H1 (cell line): Measurements from ENCODE around the gene CST8. TPM values are rescaled to one million over a fixed set of nuclear protein-coding genes. Genes with fewer than 3 reads are reported as not detected.

Source experiments
- CTCF ChIA-PET: fragments of 300-600 bp; sonication (Branson Sonifier 250); formaldehyde crosslinking; loops from one replicate; lab custom pipeline; 2021; ENCODE audit not compliant: partially characterized antibody; lab: Charles Lee
- POLR2A ChIA-PET: fragments of 300-600 bp; sonication (Branson Sonifier 250); formaldehyde crosslinking; loops from one replicate; lab custom pipeline; 2021; ENCODE audit warnings: inconsistent platforms; ENCODE audit not compliant: partially characterized antibody; lab: Charles Lee
- DNase-seq, 2 experiments: peaks; one replicate each; pipeline versions ENCODE4 v3.0.0 to v3.0.0-alpha.2; 2010 to 2022; ENCODE audit warnings: low spot score in 2 of 2, low read depth in 1 of 2, mixed read lengths in 1 of 2
- FAIRE-seq: peaks from 2 replicates; lab custom pipeline; 2011; peaks lifted over from hg19 to GRCh38; lab: Jason Lieb, UNC
- H2AFZ ChIP-seq: 2 replicates; pipeline ENCODE4 v1.8.1; 2012; ENCODE audit warnings: low read length, inconsistent platforms
- H2AK5ac ChIP-seq: 2 replicates; pipeline ENCODE4 v1.6.1; 2013; ENCODE audit warnings: low read depth, low read length
- H2BK120ac ChIP-seq: replicated peaks from 2 replicates; pipeline ENCODE3; 2013; ENCODE audit warnings: low read depth, low read length, inconsistent platforms
- H2BK12ac ChIP-seq: 2 replicates; pipeline ENCODE4 v1.6.1; 2013; ENCODE audit warnings: low read depth, low read length
- H2BK15ac ChIP-seq: 2 replicates; pipeline ENCODE4 v1.6.1; 2013; ENCODE audit warnings: low read length
- H2BK20ac ChIP-seq: 2 replicates; pipeline ENCODE4 v1.6.1; 2013; ENCODE audit warnings: low read length
- H2BK5ac ChIP-seq: 2 replicates; pipeline ENCODE4 v1.6.1; 2013; ENCODE audit warnings: low read depth, low read length
- H3K14ac ChIP-seq: 2 replicates; pipeline ENCODE4 v1.6.1; 2013; ENCODE audit warnings: inconsistent platforms; ENCODE audit not compliant: insufficient read length
- H3K18ac ChIP-seq: 2 replicates; pipeline ENCODE4 v1.6.1; 2013; ENCODE audit warnings: low read length; ENCODE audit errors: extremely low read depth
- H3K23ac ChIP-seq: 2 replicates; pipeline ENCODE4 v1.6.1; 2013; ENCODE audit warnings: inconsistent platforms; ENCODE audit not compliant: insufficient read length
- H3K23me2 ChIP-seq: 2 replicates; pipeline ENCODE4 v1.6.1; 2013; ENCODE audit warnings: low read depth, low read length
- H3K27ac ChIP-seq: 2 replicates; pipeline ENCODE4 v1.6.1; 2011; ENCODE audit warnings: low read depth, low read length, inconsistent platforms
- H3K27me3 ChIP-seq, 4 experiments: replicated peaks in 1 of 4; 1 replicate in 1 of 4; 2 replicates in 3 of 4; pipeline versions ENCODE4 v1.6.1 to v1.8.1; 2011 to 2013; ENCODE audit warnings: low read length in 3 of 4, mild to moderate bottlenecking in 3 of 4, inconsistent platforms in 2 of 4, mixed read lengths in 2 of 4, moderate library complexity in 1 of 4; ENCODE audit not compliant: control insufficient read depth in 3 of 4, insufficient read depth in 3 of 4; ENCODE audit errors: extremely low read depth in 1 of 4
- H3K36me3 ChIP-seq, 4 experiments: 2 replicates each; pipeline versions ENCODE4 v1.6.1 to v1.8.1; 2011 to 2013; ENCODE audit warnings: mild to moderate bottlenecking in 4 of 4, low read length in 3 of 4, moderate library complexity in 2 of 4, control low read depth in 1 of 4, inconsistent platforms in 1 of 4; ENCODE audit not compliant: insufficient read depth in 4 of 4, control insufficient read depth in 2 of 4
- H3K4ac ChIP-seq: replicated peaks from 2 replicates; pipeline ENCODE3; 2013; ENCODE audit warnings: low read length, low read depth, mixed read lengths, inconsistent platforms; ENCODE audit not compliant: insufficient read length
- H3K4me1 ChIP-seq, 4 experiments: replicated peaks in 1 of 4; 1 replicate in 1 of 4; 2 replicates in 3 of 4; pipeline versions ENCODE4 v1.6.1 to v1.8.1; 2011 to 2013; ENCODE audit warnings: low read length in 3 of 4, inconsistent platforms in 2 of 4, mixed read lengths in 1 of 4; ENCODE audit not compliant: insufficient read depth in 4 of 4, control insufficient read depth in 3 of 4
- H3K4me2 ChIP-seq, 2 experiments: 2 replicates each; pipeline versions ENCODE4 v1.6.1 to v1.8.1; 2011 to 2013; ENCODE audit warnings: low read depth in 2 of 2, low read length in 2 of 2, control low read depth in 1 of 2, inconsistent platforms in 1 of 2, mild to moderate bottlenecking in 1 of 2; ENCODE audit not compliant: insufficient read depth in 1 of 2
- H3K4me3 ChIP-seq, 4 experiments: fragments of 200-600, 300-600 bp in 1 of 4; sonication (generic), shearing (Covaris generic), sonication (Bioruptor Twin) in 1 of 4; 2 replicates each; pipeline versions ENCODE4 v1.5.1 to v1.8.1; 2011 to 2016; ENCODE audit warnings: low read length in 4 of 4, low read depth in 3 of 4, control low read depth in 2 of 4, inconsistent platforms in 2 of 4, mild to moderate bottlenecking in 2 of 4, mixed read lengths in 1 of 4, moderate library complexity in 1 of 4; ENCODE audit not compliant: insufficient read depth in 2 of 4; ENCODE audit errors: extremely low read depth in 1 of 4
- H3K56ac ChIP-seq: replicated peaks from 2 replicates; pipeline ENCODE3; 2013; ENCODE audit warnings: low read depth, mild to moderate bottlenecking, mixed read lengths, low read length, inconsistent platforms; ENCODE audit not compliant: insufficient read length
- H3K79me1 ChIP-seq: 2 replicates; pipeline ENCODE4 v1.6.1; 2013; ENCODE audit warnings: low read depth, low read length, control low read depth
- H3K79me2 ChIP-seq, 2 experiments: 2 replicates each; pipeline versions ENCODE4 v1.6.1 to v1.8.1; 2012 to 2013; ENCODE audit warnings: low read length in 2 of 2, mild to moderate bottlenecking in 2 of 2, inconsistent platforms in 1 of 2; ENCODE audit not compliant: insufficient read depth in 2 of 2, control insufficient read depth in 1 of 2
- H3K9ac ChIP-seq, 4 experiments: replicated peaks in 1 of 4; 1 replicate in 1 of 4; 2 replicates in 3 of 4; pipeline versions ENCODE4 v1.6.1 to v1.8.1; 2011 to 2013; ENCODE audit warnings: low read depth in 3 of 4, low read length in 3 of 4, control low read depth in 2 of 4, mild to moderate bottlenecking in 2 of 4, moderate library complexity in 2 of 4, inconsistent platforms in 1 of 4; ENCODE audit errors: extremely low read depth in 1 of 4
- H3K9me3 ChIP-seq, 2 experiments: 2 replicates each; pipeline versions ENCODE4 v1.6.1 to v1.8.1; 2012 to 2013; ENCODE audit warnings: mild to moderate bottlenecking in 2 of 2, moderate library complexity in 2 of 2, control low read depth in 1 of 2, inconsistent platforms in 1 of 2, low read depth in 1 of 2, low read length in 1 of 2, mixed read lengths in 1 of 2; ENCODE audit not compliant: insufficient read depth in 2 of 2
- H4K20me1 ChIP-seq, 2 experiments: replicated peaks in 1 of 2; 2 replicates each; pipeline versions ENCODE3 to v1.8.1; 2011 to 2013; ENCODE audit warnings: inconsistent platforms in 2 of 2, low read length in 2 of 2, mild to moderate bottlenecking in 1 of 2; ENCODE audit not compliant: insufficient read depth in 2 of 2, control insufficient read depth in 1 of 2
- H4K5ac ChIP-seq: 2 replicates; pipeline ENCODE4 v1.6.1; 2013; ENCODE audit warnings: low read length, low read depth, mixed read lengths, inconsistent platforms; ENCODE audit not compliant: insufficient read length
- H4K8ac ChIP-seq: 2 replicates; pipeline ENCODE4 v1.8.0; 2013; ENCODE audit warnings: mild to moderate bottlenecking, moderate library complexity, low read length, inconsistent platforms; ENCODE audit not compliant: insufficient read depth; ENCODE audit errors: extremely low read depth
- H4K91ac ChIP-seq: replicated peaks from 2 replicates; pipeline ENCODE3; 2013; ENCODE audit warnings: low read length, mixed read lengths, inconsistent platforms; ENCODE audit not compliant: insufficient read length
- ATF2 ChIP-seq: IDR thresholded peaks from 2 replicates; pipeline ENCODE4 v1.6.1; 2012; ENCODE audit warnings: low read length, inconsistent platforms
- BRCA1 ChIP-seq: IDR thresholded peaks from 2 replicates; pipeline ENCODE4 v1.6.1; 2012; ENCODE audit warnings: low read depth, low read length, improper control_type of control experiment
- CEBPB ChIP-seq: IDR thresholded peaks from 2 replicates; pipeline ENCODE4 v1.6.1; 2012; ENCODE audit warnings: low read depth, low read length
- CTBP2 ChIP-seq: IDR thresholded peaks from 2 replicates; pipeline ENCODE4 v1.7.0; 2011; ENCODE audit warnings: borderline replicate concordance, mild to moderate bottlenecking, moderate library complexity, mixed read lengths, low read length; ENCODE audit not compliant: insufficient read depth, insufficient read length
- CTCF ChIP-seq, 3 experiments: IDR thresholded peaks; 1 replicate in 2 of 3; 2 replicates in 1 of 3; pipeline versions ENCODE4 v1.5.1 to v1.6.1; 2011; ENCODE audit warnings: low read length in 3 of 3, mild to moderate bottlenecking in 3 of 3, inconsistent platforms in 2 of 3, low read depth in 1 of 3, moderate library complexity in 1 of 3; ENCODE audit not compliant: insufficient read depth in 1 of 3; ENCODE audit errors: control extremely low read depth in 1 of 3
- EGR1 ChIP-seq: IDR thresholded peaks from 2 replicates; pipeline ENCODE4 v1.6.1; 2011; ENCODE audit warnings: low read depth, low read length, borderline replicate concordance
- FOSL1 ChIP-seq: IDR thresholded peaks from 2 replicates; pipeline ENCODE4 v1.6.1; 2011; ENCODE audit warnings: mild to moderate bottlenecking, low read depth, low read length, moderate library complexity; ENCODE audit not compliant: insufficient read depth
- HDAC6 ChIP-seq: IDR thresholded peaks from one replicate; pipeline ENCODE4 v1.7.1; 2012; ENCODE audit warnings: low read depth, mild to moderate bottlenecking, inconsistent platforms, low read length, moderate library complexity
- NRF1 ChIP-seq: IDR thresholded peaks from 2 replicates; pipeline ENCODE4 v1.6.1; 2011; ENCODE audit warnings: mild to moderate bottlenecking, low read depth, low read length, improper control_type of control experiment
- SUZ12 ChIP-seq: fragments of 200-600 bp; sonication (generic); IDR thresholded peaks from 2 replicates; pipeline ENCODE4 v1.6.1; 2012; ENCODE audit warnings: mild to moderate bottlenecking, inconsistent platforms, low read length, moderate library complexity, mixed read lengths
- WGBS, 2 experiments: shearing (Covaris generic) in 1 of 2; methylation state at CpG; one replicate each; pipeline versions ENCODE4 v1.1.6 to v1.1.7; 2013 to 2015; ENCODE audit warnings: low lambda C conversion rate in 2 of 2, mixed read lengths in 2 of 2, inconsistent platforms in 1 of 2, low coverage in 1 of 2, missing lambda C conversion rate in 1 of 2; ENCODE audit not compliant: insufficient replicate concordance in 2 of 2, insufficient coverage in 1 of 2, insufficient read length in 1 of 2; ENCODE audit errors: extremely low coverage in 1 of 2, missing lambda C conversion rate in 1 of 2; 5-methylcytosine and 5-hydroxymethylcytosine counted together
- polyA plus RNA-seq, 7 experiments: library from polyadenylated mRNA; depleted of rRNA in 3 of 7; stranded (reverse) in 5 of 7; unstranded in 2 of 7; fragments of >200 nt in 5 of 7; fragments of 200-250 nt in 2 of 7; gene quantifications; 1 replicate in 5 of 7; 2 replicates in 1 of 7; 4 replicates in 1 of 7; pipeline versions ENCODE4 v1.2.1 to v1.2.3, GENCODE V29; 2011 to 2013; ENCODE audit warnings: missing spikeins in 2 of 7, mixed read lengths in 2 of 7
- total RNA-seq: library from RNA; stranded (reverse); fragmentation: NEBNext Ultra II Directional; extraction: Animal tissue kit (Norgen Biotek cat#: 25700); gene quantifications from 2 replicates; pipeline ENCODE4 v1.2.1, GENCODE V29; 2021

Gene CST8
- total and polyA plus RNA-seq, 2 of the 8 experiments (the other 6 are each of a cell fraction or from before 2014, with no cell fraction given): not detected

GRCh38 chr20:23488470-23488869 lies 2.4 kb upstream of the CST8 start:
- Histone ChIP-seq H2AK5ac (no peak overlapping the region), H3K36me3 (no peaks in the 10 kb centered on the region), H3K14ac (no peak overlapping the region), H3K79me1 (no peaks in the 10 kb centered on the region), H2BK15ac (no peak overlapping the region), H3K23me2 (no peaks in the 10 kb centered on the region), H3K23ac (no peak overlapping the region), H3K4me1 (no peaks in the 10 kb centered on the region), H3K56ac (no peak overlapping the region), H3K79me2 (no peaks in the 10 kb centered on the region), H3K4me3 (no peak overlapping the region), H3K9me3 (no peaks in the 10 kb centered on the region), H2AFZ (no peak overlapping the region), H4K8ac (no peak overlapping the region), H2BK12ac (no peak overlapping the region), H4K91ac (no peak overlapping the region), H3K18ac (no peak overlapping the region), H4K5ac (no peak overlapping the region), H3K4ac (no peak overlapping the region), H2BK5ac (no peak overlapping the region), H2BK20ac (no peak overlapping the region), H4K20me1 (no peaks in the 10 kb centered on the region), H3K27ac (no peak overlapping the region), H3K4me2 (no peak overlapping the region), H3K27me3 (no peaks in the 10 kb centered on the region), H3K9ac (no peak overlapping the region), H2BK120ac (no peak overlapping the region)
- POLR2A ChIA-PET: no interaction called here
- WGBS, 2 experiments: 91% methylated on average over 2 of the region's 2 CpGs; no CpG with 5 or more reads in 1 of the 2 experiments
- no peak for DNase-seq
- CTCF ChIA-PET: interaction anchor here (0.6 to 1.2 kb wide), 3 partner anchors 18 to 55 kb away, joined by 3 to 4 read pairs (median 3); no protein-coding TSS in a partner anchor
- FAIRE-seq: no peak
- TF ChIP-seq NRF1: no peak
- TF ChIP-seq SUZ12: no peak
- TF ChIP-seq CTCF (IDR thresholded peaks at IDR 0.05; ENCODE audit: control extremely low read depth in 1 of 3, insufficient read depth in 1 of 3, low read depth in 1 of 3, low read length in 3 of 3): no peak
- TF ChIP-seq FOSL1: no peak
- no peak for TF ChIP-seq HDAC6
- TF ChIP-seq CEBPB: no peak
- no peak for TF ChIP-seq ATF2
- no peak for TF ChIP-seq BRCA1
- no peak for TF ChIP-seq CTBP2
- no peak for TF ChIP-seq EGR1
